DND-41 (cell line): ENCODE measurements around the gene GRAP2.

Experiments used
- ATAC-seq: fragments of 200-7000 bp; cut with Tn5 transposase; 3 replicates; pipeline ENCODE4 v1.9.1; 2021; ENCODE audit warnings: low read depth; ENCODE audit not compliant: insufficient read depth
- DNase-seq: peaks from one replicate; pipeline ENCODE4 v3.0.0-alpha.2; 2020
- H2AFZ ChIP-seq: 2 replicates; pipeline ENCODE4 v1.6.0; 2012; ENCODE audit warnings: low read depth, low read length
- H3K27ac ChIP-seq: 2 replicates; pipeline ENCODE4 v1.5.1; 2012; ENCODE audit warnings: low read length, inconsistent platforms
- H3K27me3 ChIP-seq: fragments of 200-600 bp; sonication (generic); 2 replicates; pipeline ENCODE4 v1.6.0; 2012; ENCODE audit warnings: low read length, mild to moderate bottlenecking, inconsistent platforms; ENCODE audit not compliant: insufficient read depth, poor library complexity
- H3K36me3 ChIP-seq: 2 replicates; pipeline ENCODE4 v1.5.1; 2012; ENCODE audit warnings: low read length, inconsistent platforms; ENCODE audit not compliant: insufficient read depth
- H3K4me1 ChIP-seq: 2 replicates; pipeline ENCODE4 v1.5.1; 2012; ENCODE audit warnings: mild to moderate bottlenecking, low read length; ENCODE audit not compliant: insufficient read depth
- H3K4me2 ChIP-seq: 2 replicates; pipeline ENCODE4 v1.6.0; 2012; ENCODE audit warnings: mild to moderate bottlenecking, moderate library complexity, low read length, inconsistent platforms; ENCODE audit not compliant: insufficient read depth
- H3K4me3 ChIP-seq, 2 experiments: fragments of 200-600 bp in 1 of 2; shearing (Covaris generic) in 1 of 2; 2 replicates each; pipeline ENCODE4 v1.5.1; 2012 to 2016; ENCODE audit warnings: inconsistent platforms in 2 of 2, low read length in 2 of 2, mild to moderate bottlenecking in 2 of 2, low read depth in 1 of 2, moderate library complexity in 1 of 2
- H3K79me2 ChIP-seq: 2 replicates; pipeline ENCODE4 v1.6.0; 2012; ENCODE audit warnings: low read length, inconsistent platforms; ENCODE audit not compliant: insufficient read depth
- H3K9ac ChIP-seq: 2 replicates; pipeline ENCODE4 v1.6.0; 2012; ENCODE audit warnings: low read depth, mild to moderate bottlenecking, inconsistent platforms, low read length, moderate library complexity
- H3K9me3 ChIP-seq: 2 replicates; pipeline ENCODE4 v1.5.1; 2012; ENCODE audit warnings: low read length, moderate library complexity, mild to moderate bottlenecking, inconsistent platforms; ENCODE audit not compliant: insufficient read depth, severe bottlenecking
- H4K20me1 ChIP-seq: 2 replicates; pipeline ENCODE4 v1.6.0; 2012; ENCODE audit warnings: low read length; ENCODE audit not compliant: insufficient read depth
- CTCF ChIP-seq: IDR thresholded peaks from 2 replicates; pipeline ENCODE4 v1.5.1; 2012; ENCODE audit warnings: borderline replicate concordance, low read length, moderate library complexity, mild to moderate bottlenecking; ENCODE audit not compliant: poor library complexity, severe bottlenecking; ENCODE audit errors: extremely low read depth
- EZH2 ChIP-seq: IDR thresholded peaks from 3 replicates; pipeline ENCODE4 v1.6.1; 2012; ENCODE audit warnings: borderline replicate concordance, low read depth, mild to moderate bottlenecking, moderate library complexity, low read length, inconsistent platforms; ENCODE audit not compliant: severe bottlenecking

The GRAP2 gene

DNA sequence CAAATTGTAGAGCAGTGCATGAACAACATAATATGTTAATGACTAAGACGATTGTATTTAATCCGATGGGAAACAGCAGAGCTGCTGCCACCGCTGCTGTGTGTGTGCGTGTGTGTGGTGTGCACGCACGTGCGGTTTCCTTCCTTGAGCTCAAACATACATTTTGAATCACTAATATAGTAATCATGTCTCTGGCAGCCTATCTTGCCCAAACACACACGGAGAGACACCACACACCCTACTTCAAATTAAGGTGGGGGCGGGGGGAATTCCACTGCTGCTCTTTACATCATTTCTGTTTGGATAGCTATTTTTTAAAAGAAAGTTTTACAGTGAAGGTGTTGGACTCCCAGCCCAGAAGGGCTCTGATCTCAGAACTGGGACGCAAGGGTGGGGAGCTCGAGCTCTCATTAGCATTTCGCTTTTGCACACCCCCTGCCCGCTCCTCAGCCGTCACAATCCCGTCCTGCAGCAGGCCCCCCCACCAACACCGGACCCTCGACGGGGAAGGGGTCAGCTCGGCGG, 93.2 kb downstream of the GRAP2 start:
- H3K4me2 ChIP-seq, result no peak overlapping the region
- H4K20me1 ChIP-seq, result no peaks in the 10 kb centered on the region
- DNase-seq (no peak), ATAC-seq (no peak)
- no peak overlapping the region for H3K27ac ChIP-seq
- no peaks in the 10 kb centered on the region for H3K79me2 ChIP-seq
- H3K9ac ChIP-seq, result no peak overlapping the region
- TF ChIP-seq CTCF (no peak), EZH2 (no peak)
- H2AFZ ChIP-seq, result no peak overlapping the region
- H3K9me3 ChIP-seq, result no peaks in the 10 kb centered on the region
- H3K4me3 ChIP-seq, result no peak overlapping the region
- no peaks in the 10 kb centered on the region for H3K36me3 ChIP-seq
- H3K27me3 ChIP-seq, result no peaks in the 10 kb centered on the region
- H3K4me1 ChIP-seq, result no peaks in the 10 kb centered on the region

DNA sequence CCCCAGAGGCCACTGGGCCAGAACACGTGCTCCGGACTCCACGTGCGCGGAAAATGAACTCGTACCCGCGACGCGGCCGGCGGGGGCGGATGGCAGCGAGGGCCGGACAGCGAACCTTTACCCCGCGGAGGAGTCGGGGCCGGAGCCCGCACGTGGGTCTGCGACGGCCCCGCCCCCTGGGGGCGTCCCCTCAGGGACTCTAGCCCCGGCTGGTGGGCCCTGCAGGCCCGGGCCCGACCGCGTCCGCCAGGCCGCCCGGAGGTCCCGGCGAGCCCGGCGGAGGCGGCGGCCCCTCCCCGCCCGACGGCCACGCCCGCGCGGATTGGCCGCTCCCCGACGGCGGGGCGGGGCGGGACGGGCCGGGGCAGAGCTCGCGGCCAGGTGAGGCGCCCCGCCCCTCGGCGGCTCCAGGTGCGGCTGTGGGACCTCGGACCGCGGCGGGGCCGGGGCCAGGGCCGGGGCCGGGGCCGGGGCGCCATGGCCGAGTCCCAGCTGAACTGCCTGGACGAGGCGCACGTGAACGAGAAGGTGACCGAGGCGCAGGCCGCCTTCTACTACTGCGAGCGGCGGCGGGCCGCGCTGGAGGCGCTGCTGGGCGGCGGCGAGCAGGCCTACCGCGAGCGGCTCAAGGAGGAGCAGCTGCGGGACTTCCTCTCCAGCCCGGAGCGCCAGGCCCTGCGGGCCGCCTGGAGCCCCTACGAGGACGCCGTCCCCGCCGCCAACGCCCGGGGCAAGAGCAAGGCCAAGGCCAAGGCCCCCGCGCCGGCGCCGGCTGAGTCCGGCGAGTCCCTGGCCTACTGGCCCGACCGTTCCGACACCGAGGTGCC, 93.9 kb downstream of the GRAP2 start, which contains the start of gene FAM83F:
Gene FAM83F (plus strand): TSS at position 389 of the 827 bp plus-strand sequence. CDS start 89 bp downstream, at position 478.
- Histone ChIP-seq H3K9me3 (no peaks in the 10 kb centered on the region), H3K36me3 (no peaks in the 10 kb centered on the region), H3K9ac (no peak within 1 kb of the TSS), H3K27me3 (no peaks in the 10 kb centered on the region), H3K79me2 (no peaks in the 10 kb centered on the region), H3K27ac (no peak within 1 kb of the TSS), H2AFZ (no peak within 1 kb of the TSS), H3K4me3 (no peak within 1 kb of the TSS), H4K20me1 (no peaks in the 10 kb centered on the region), H3K4me1 (no peaks in the 10 kb centered on the region), H3K4me2 (no peak within 1 kb of the TSS)
- ATAC-seq (no peak), DNase-seq (no peak)
- TF ChIP-seq EZH2 (no peak), CTCF (no peak)

- no peaks in the 10 kb centered on the region for H3K4me1 ChIP-seq
- no peak overlapping the region for H2AFZ ChIP-seq
- H3K9me3 ChIP-seq, result no peaks in the 10 kb centered on the region
- no peak for DNase-seq
- no peak overlapping the region for H3K27ac ChIP-seq
- no peak for ATAC-seq
- H3K9ac ChIP-seq, result no peak overlapping the region
- no peaks in the 10 kb centered on the region for H4K20me1 ChIP-seq
- no peaks in the 10 kb centered on the region for H3K36me3 ChIP-seq
- no peaks in the 10 kb centered on the region for H3K79me2 ChIP-seq
- no peak for TF ChIP-seq EZH2
- no peak for TF ChIP-seq CTCF
- no peak overlapping the region for H3K4me3 ChIP-seq
- H3K4me2 ChIP-seq, result no peak overlapping the region
- H3K27me3 ChIP-seq, result no peaks in the 10 kb centered on the region
Measured at GRCh38 chr22:39995393-39996252, 94.7 kb downstream of the GRAP2 start.
